OCI-LY3 (cell line): Measurements from ENCODE around the gene BZW2.
"Not testable (repeated sequence)": the region's sequence is repeated elsewhere in the genome, so short reads cannot be mapped to it uniquely, and the experiment has no call there.

Experiments
- H2AFZ ChIP-seq: fragments of 200-600, 300-600 bp; shearing (Covaris generic); 2 replicates; pipeline ENCODE4 v1.6.0; 2014; ENCODE audit warnings: antibody characterized with exemption, low read depth, low read length
- H3K27ac ChIP-seq: fragments of 200-600, 300-600 bp; sonication (generic); 2 replicates; pipeline ENCODE4 v1.5.1; 2014; ENCODE audit warnings: mild to moderate bottlenecking, low read length, moderate library complexity, mixed read lengths
- H3K27me3 ChIP-seq: fragments of 200-600, 300-600 bp; sonication (generic); 2 replicates; pipeline ENCODE4 v1.6.1; 2014; ENCODE audit warnings: low read depth, low read length, mixed read lengths
- H3K36me3 ChIP-seq: fragments of 200-600, 300-600 bp; sonication (generic); replicated peaks from 2 replicates; pipeline ENCODE3; 2014; ENCODE audit warnings: low read depth, low read length, mixed read lengths
- H3K4me1 ChIP-seq: fragments of 300-600, 200-600 bp; sonication (generic); 2 replicates; pipeline ENCODE4 v1.6.1; 2014; ENCODE audit warnings: low read length, mixed read lengths
- H3K4me2 ChIP-seq: fragments of 200-600, 300-600 bp; sonication (generic); 2 replicates; pipeline ENCODE4 v1.6.1; 2014; ENCODE audit warnings: low read length, mixed read lengths
- H3K4me3 ChIP-seq: fragments of 300-600, 200-600 bp; sonication (generic); 2 replicates; pipeline ENCODE4 v1.5.1; 2014; ENCODE audit warnings: antibody characterized with exemption, mild to moderate bottlenecking, low read length, moderate library complexity
- H3K79me2 ChIP-seq: fragments of 300-600, 200-600 bp; shearing (Covaris generic); 2 replicates; pipeline ENCODE4 v1.6.1; 2014; ENCODE audit warnings: mild to moderate bottlenecking, low read length, mixed read lengths
- H3K9ac ChIP-seq: fragments of 300-600, 200-600 bp; shearing (Covaris generic); 2 replicates; pipeline ENCODE4 v1.6.0; 2014; ENCODE audit warnings: mild to moderate bottlenecking, low read length, moderate library complexity
- H3K9me3 ChIP-seq: fragments of 200-600, 300-600 bp; shearing (Covaris generic); 2 replicates; pipeline ENCODE4 v1.6.1; 2014; ENCODE audit warnings: low read length, mixed read lengths; ENCODE audit not compliant: insufficient read depth
- H4K20me1 ChIP-seq: fragments of 200-600, 300-600 bp; sonication (generic); 2 replicates; pipeline ENCODE4 v1.6.1; 2016; ENCODE audit warnings: low read length, mixed read lengths; ENCODE audit not compliant: insufficient read depth
- EZH2phosphoT487 ChIP-seq: fragments of 200-600 bp; shearing (Covaris generic); IDR thresholded peaks from 2 replicates; pipeline ENCODE4 v1.6.1; 2018; ENCODE audit warnings: antibody characterized with exemption, mixed run types, low read depth
- TF ChIP-seq, protein P1 (sequence below): fragments of 200-600, 300-600 bp; sonication (generic); IDR thresholded peaks from 2 replicates; pipeline ENCODE4 v1.5.1; 2014; ENCODE audit warnings: antibody characterized with exemption, low read length, low read depth

Gene BZW2

DNA sequence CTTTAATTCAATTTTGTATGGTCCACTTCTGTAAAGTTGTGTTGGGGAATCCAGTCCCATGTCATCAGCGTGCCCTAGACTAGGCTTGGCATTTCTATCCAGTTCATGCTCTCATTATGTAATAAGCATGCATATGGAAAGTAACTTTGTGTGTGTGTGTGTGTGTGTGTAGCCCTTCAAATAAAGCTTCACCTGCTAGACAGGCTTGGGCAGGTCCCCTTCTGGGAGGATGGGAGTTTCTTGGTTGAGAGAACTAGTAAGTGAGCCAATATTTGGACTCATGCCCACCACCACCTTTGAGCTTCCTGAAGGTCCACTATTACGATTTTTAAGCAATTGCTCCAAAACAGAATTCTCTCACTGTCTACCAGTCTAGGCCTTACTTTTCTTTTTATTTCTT is 6.9 kb downstream of the BZW2 start:
- H3K79me2 ChIP-seq: peaks cover 100% of the 10 kb centered on the region
- H4K20me1 ChIP-seq: peaks cover 85% of the 10 kb centered on the region
- no peak overlapping the region for H3K9ac ChIP-seq
- no peak overlapping the region for H3K4me3 ChIP-seq
- H3K27me3 ChIP-seq: no peaks in the 10 kb centered on the region
- H3K36me3 ChIP-seq: peaks cover 8% of the 10 kb centered on the region
- H3K4me2 ChIP-seq: no peak overlapping the region
- TF ChIP-seq, protein P1, sequence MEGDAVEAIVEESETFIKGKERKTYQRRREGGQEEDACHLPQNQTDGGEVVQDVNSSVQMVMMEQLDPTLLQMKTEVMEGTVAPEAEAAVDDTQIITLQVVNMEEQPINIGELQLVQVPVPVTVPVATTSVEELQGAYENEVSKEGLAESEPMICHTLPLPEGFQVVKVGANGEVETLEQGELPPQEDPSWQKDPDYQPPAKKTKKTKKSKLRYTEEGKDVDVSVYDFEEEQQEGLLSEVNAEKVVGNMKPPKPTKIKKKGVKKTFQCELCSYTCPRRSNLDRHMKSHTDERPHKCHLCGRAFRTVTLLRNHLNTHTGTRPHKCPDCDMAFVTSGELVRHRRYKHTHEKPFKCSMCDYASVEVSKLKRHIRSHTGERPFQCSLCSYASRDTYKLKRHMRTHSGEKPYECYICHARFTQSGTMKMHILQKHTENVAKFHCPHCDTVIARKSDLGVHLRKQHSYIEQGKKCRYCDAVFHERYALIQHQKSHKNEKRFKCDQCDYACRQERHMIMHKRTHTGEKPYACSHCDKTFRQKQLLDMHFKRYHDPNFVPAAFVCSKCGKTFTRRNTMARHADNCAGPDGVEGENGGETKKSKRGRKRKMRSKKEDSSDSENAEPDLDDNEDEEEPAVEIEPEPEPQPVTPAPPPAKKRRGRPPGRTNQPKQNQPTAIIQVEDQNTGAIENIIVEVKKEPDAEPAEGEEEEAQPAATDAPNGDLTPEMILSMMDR: no peak
- no peak for TF ChIP-seq EZH2phosphoT487
- H3K4me1 ChIP-seq: peaks cover 9% of the 10 kb centered on the region
- H2AFZ ChIP-seq: no peak overlapping the region
- no peaks in the 10 kb centered on the region for H3K9me3 ChIP-seq
- H3K27ac ChIP-seq: no peak overlapping the region

DNA sequence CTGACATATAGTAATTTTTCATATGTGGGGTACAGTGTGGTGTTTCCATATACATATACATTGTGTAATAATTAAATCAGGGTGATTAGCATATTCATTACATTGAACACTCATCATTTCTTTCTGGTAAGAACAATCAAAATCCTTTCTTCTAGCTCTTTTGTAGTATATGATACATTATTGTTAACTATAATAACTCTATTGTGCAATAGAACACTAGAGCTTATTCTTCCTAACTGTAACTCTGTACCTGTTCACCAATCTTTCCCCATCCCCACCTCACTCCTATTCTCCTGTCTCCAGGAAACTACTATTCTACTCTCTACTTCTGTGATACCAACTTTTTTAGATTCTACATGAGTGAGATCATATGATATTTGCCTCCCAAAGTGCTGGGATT is 9.4 kb downstream of the BZW2 start:
- no peaks in the 10 kb centered on the region for H3K9me3 ChIP-seq
- H2AFZ ChIP-seq: no peak overlapping the region
- H3K36me3 ChIP-seq: no peaks in the 10 kb centered on the region
- no peak overlapping the region for H3K27ac ChIP-seq
- TF ChIP-seq EZH2phosphoT487: no peak
- TF ChIP-seq, protein P1: no peak
- no peaks in the 10 kb centered on the region for H3K4me1 ChIP-seq
- H3K79me2 ChIP-seq: peaks cover 97% of the 10 kb centered on the region
- H3K4me3 ChIP-seq: no peak overlapping the region
- no peak overlapping the region for H3K9ac ChIP-seq
- H3K4me2 ChIP-seq: no peak overlapping the region
- no peaks in the 10 kb centered on the region for H3K27me3 ChIP-seq
- peaks cover 62% of the 10 kb centered on the region for H4K20me1 ChIP-seq

DNA sequence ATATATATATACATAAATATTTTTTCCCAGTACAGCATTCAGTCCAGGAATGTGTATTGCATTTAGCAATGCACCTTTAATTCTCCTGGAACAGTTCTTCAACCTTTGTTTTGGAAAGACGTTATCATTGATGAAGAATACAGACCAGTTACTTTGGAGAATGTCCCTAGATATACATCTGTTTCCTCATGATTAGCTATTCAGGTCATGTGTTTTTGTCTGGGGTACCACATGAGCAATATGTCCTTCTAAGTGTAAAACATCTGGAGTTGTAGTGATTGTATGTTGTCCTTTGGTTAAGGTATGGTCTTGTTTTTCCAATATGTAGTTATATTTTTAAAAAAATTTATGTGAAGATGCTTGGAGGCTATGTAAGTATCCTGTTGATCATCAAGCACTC is 10.2 kb downstream of the BZW2 start:
- H2AFZ ChIP-seq: no peak overlapping the region
- H3K4me3 ChIP-seq: no peak overlapping the region
- no peak overlapping the region for H3K9ac ChIP-seq
- peaks cover 97% of the 10 kb centered on the region for H3K79me2 ChIP-seq
- no peaks in the 10 kb centered on the region for H3K9me3 ChIP-seq
- TF ChIP-seq, protein P1: no peak
- no peak for TF ChIP-seq EZH2phosphoT487
- H3K4me2 ChIP-seq: no peak overlapping the region
- peaks cover 7% of the 10 kb centered on the region for H3K4me1 ChIP-seq
- H3K27me3 ChIP-seq: no peaks in the 10 kb centered on the region
- no peaks in the 10 kb centered on the region for H3K36me3 ChIP-seq
- H4K20me1 ChIP-seq: peaks cover 60% of the 10 kb centered on the region
- no peak overlapping the region for H3K27ac ChIP-seq

DNA sequence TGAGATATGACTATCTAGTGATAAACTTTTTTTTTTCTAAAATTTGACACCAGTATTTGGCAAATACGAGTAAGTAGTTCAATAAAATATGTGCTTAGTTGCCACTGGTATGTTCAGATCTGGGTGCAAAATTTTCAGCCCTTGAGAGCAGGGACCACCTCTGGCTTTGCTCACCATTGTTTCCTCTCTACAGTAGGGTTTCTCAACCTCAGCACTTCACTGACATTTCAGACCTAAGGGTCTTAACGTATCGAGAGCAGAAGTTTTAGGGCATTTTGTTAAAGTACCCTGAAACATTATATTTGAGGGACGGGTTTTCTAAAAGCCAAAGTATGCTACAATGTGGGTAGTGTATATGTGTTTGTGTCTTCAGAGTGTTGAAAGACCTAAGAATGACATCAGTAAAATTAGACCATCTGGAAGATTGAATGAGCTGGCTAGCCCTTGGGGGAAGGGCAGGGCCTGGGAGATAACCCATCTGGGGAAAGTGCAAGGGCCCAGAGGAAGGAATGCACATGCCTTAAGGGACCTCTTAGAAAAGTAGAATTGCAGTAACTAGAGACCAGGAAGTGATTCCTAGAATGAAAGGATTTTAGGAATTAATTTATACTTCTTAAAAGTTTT is 11.8 kb downstream of the BZW2 start:
- Histone ChIP-seq H3K9me3 (no peaks in the 10 kb centered on the region), H3K4me1 (peaks cover 8% of the 10 kb centered on the region), H3K27me3 (no peaks in the 10 kb centered on the region), H3K4me2 (no peak overlapping the region), H3K4me3 (no peak overlapping the region), H3K36me3 (no peaks in the 10 kb centered on the region), H3K79me2 (peaks cover 97% of the 10 kb centered on the region), H4K20me1 (peaks cover 59% of the 10 kb centered on the region), H2AFZ (no peak overlapping the region), H3K27ac (no peak overlapping the region), H3K9ac (no peak overlapping the region)
- TF ChIP-seq EZH2phosphoT487: no peak
- TF ChIP-seq, protein P1: no peak

DNA sequence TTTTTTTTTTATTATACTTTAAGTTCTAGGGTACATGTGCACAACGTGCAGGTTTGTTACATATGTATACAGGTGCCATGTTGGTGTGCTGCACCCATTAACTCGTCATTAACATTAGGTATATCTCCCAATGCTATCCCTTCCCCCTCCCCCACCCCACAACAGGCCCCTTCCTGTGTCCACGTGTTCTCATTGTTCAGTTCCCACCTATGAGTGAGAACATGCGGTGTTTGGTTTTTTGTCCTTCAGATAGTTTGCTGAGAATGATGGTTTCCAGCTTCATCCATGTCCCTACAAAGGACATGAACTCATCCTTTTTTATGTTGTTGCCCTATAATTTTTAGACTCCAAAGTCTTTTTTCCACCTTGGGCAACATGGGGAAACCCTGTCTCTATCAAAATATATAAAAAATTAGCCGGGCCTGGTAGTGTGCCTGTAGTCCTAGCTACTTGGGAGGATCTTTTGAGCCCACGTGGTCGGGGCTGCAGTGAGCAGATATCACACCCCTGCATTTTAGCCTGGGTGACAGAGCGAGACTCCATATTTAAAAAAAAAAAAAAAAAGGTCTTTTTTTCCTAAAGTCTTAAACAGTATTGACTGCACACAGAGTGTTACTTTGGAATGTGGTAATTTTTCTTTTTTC is 14.0 kb downstream of the BZW2 start:
- H4K20me1 ChIP-seq: peaks cover 51% of the 10 kb centered on the region
- H3K4me3 ChIP-seq, H2AFZ ChIP-seq, H3K36me3 ChIP-seq, H3K4me2 ChIP-seq, H3K4me1 ChIP-seq, H3K27ac ChIP-seq, H3K9me3 ChIP-seq, H3K27me3 ChIP-seq, H3K9ac ChIP-seq: not testable (repeated sequence)
- peaks cover 97% of the 10 kb centered on the region for H3K79me2 ChIP-seq
